H1 (cell line): ENCODE data around the gene CMYA5.

Experiments
- CTCF ChIP-seq, 3 experiments: IDR thresholded peaks; 1 replicate in 2 of 3; 2 replicates in 1 of 3; pipeline versions ENCODE4 v1.5.1 to v1.6.1; 2011; ENCODE audit warnings: low read length in 3 of 3, mild to moderate bottlenecking in 3 of 3, inconsistent platforms in 2 of 3, low read depth in 1 of 3, moderate library complexity in 1 of 3; ENCODE audit not compliant: insufficient read depth in 1 of 3; ENCODE audit errors: control extremely low read depth in 1 of 3
- JUND ChIP-seq: IDR thresholded peaks from 2 replicates; pipeline ENCODE4 v1.6.1; 2011; ENCODE audit warnings: mild to moderate bottlenecking, improper control_type of control experiment, low read length
- MAFK ChIP-seq: IDR thresholded peaks from 2 replicates; pipeline ENCODE4 v1.6.1; 2012; ENCODE audit warnings: low read depth, mild to moderate bottlenecking, improper control_type of control experiment, low read length
- MAX ChIP-seq: IDR thresholded peaks from 2 replicates; pipeline ENCODE4 v1.6.1; 2012; ENCODE audit warnings: inconsistent platforms
- SIN3A ChIP-seq, 2 experiments: IDR thresholded peaks in 1 of 2; conservative IDR thresholded peaks in 1 of 2; 2 replicates each; pipeline ENCODE4 v1.6.1; 2011 to 2012; ENCODE audit warnings: low read length in 2 of 2, improper control_type of control experiment in 1 of 2, low read depth in 1 of 2, mild to moderate bottlenecking in 1 of 2

- TF ChIP-seq CTCF (IDR thresholded peaks at IDR 0.05; ENCODE audit: control extremely low read depth in 1 of 3, insufficient read depth in 1 of 3, low read depth in 1 of 3, low read length in 3 of 3) (no peak), JUND (no peak), MAX (no peak), MAFK (no peak), SIN3A (conservative IDR thresholded peaks at IDR 0.05 in 1 of 2, IDR thresholded peaks at IDR 0.05 in 1 of 2; ENCODE audit: low read depth in 1 of 2, low read length in 2 of 2) (no peak)
Measured at GRCh38 chr5:79672392-79672791, 17.2 kb upstream of the CMYA5 start.
